ENCODE results near the gene VAV2. TPM values are rescaled to one million over a fixed set of nuclear protein-coding genes. Genes with fewer than 3 reads are reported as not detected.

The VAV2 gene
- total RNA-seq, 1 experiment from 2014 or later, result 30.7 TPM

DNA sequence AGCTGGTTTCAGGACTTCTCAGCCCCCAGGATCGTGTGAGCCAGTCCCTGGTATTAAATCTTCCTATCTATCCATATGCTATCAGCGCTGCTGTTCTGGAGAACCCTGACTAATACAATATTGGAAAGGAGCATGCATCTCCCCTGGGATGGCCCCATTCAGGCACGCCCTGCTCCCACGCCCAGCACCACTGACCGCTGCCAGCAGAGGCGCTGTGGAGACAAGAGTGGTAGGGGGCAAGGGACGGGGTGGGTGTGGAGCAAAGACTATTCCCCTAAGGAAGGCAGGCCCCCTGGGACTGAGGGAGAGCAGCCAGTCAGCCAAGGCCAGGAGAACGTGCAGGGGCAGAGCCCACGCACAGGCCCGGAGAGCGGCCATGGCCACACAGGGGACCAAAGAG is 116.0 kb downstream of the VAV2 start:
- H3K4me3 Mint-ChIP-seq (ENCODE audit: low read depth, unreplicated experiment), result no peak overlapping the region
- CTCF ChIA-PET, result no interaction called here
- peak; percentile 8 for DNase-seq
- no peak overlapping the region for H3K27ac Mint-ChIP-seq (ENCODE audit: unreplicated experiment)
- H3K9me3 Mint-ChIP-seq (ENCODE audit: low read depth, unreplicated experiment), result no peaks in the 10 kb centered on the region
- H3K4me1 Mint-ChIP-seq (ENCODE audit: low read depth, unreplicated experiment), result peaks cover 26% of the 10 kb centered on the region
- no peaks in the 10 kb centered on the region for H3K27me3 Mint-ChIP-seq (ENCODE audit: unreplicated experiment)
- no TSS peak for BruUV-seq (replicated peaks)
- H3K36me3 Mint-ChIP-seq (ENCODE audit: insufficient read depth, unreplicated experiment), result peaks cover 12% of the 10 kb centered on the region
- TF ChIP-seq, protein P1, sequence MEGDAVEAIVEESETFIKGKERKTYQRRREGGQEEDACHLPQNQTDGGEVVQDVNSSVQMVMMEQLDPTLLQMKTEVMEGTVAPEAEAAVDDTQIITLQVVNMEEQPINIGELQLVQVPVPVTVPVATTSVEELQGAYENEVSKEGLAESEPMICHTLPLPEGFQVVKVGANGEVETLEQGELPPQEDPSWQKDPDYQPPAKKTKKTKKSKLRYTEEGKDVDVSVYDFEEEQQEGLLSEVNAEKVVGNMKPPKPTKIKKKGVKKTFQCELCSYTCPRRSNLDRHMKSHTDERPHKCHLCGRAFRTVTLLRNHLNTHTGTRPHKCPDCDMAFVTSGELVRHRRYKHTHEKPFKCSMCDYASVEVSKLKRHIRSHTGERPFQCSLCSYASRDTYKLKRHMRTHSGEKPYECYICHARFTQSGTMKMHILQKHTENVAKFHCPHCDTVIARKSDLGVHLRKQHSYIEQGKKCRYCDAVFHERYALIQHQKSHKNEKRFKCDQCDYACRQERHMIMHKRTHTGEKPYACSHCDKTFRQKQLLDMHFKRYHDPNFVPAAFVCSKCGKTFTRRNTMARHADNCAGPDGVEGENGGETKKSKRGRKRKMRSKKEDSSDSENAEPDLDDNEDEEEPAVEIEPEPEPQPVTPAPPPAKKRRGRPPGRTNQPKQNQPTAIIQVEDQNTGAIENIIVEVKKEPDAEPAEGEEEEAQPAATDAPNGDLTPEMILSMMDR (IDR thresholded peaks at IDR 0.05; ENCODE audit: unreplicated experiment), result peak; percentile 14
- intact Hi-C loops (cut with micrococcal nuclease; ENCODE audit: unreplicated experiment), result loop anchor here (10.0 kb wide), 1 partner anchor 119 kb away; the partner anchor contains the start of gene VAV2

- CTCF ChIA-PET, result interaction anchor here (0.7 kb wide), 1 partner anchor 35 kb away, joined by 3 read pairs; no protein-coding TSS in a partner anchor
- TF ChIP-seq, protein P1 (IDR thresholded peaks at IDR 0.05; ENCODE audit: unreplicated experiment), result no peak
- Mint-ChIP-seq H3K4me1 (ENCODE audit: low read depth, unreplicated experiment) (peaks cover 26% of the 10 kb centered on the region), H3K36me3 (ENCODE audit: insufficient read depth, unreplicated experiment) (peaks cover 12% of the 10 kb centered on the region), H3K27ac (ENCODE audit: unreplicated experiment) (no peak overlapping the region), H3K9me3 (ENCODE audit: low read depth, unreplicated experiment) (no peaks in the 10 kb centered on the region), H3K4me3 (ENCODE audit: low read depth, unreplicated experiment) (no peak overlapping the region), H3K27me3 (ENCODE audit: unreplicated experiment) (no peaks in the 10 kb centered on the region)
- BruUV-seq (replicated peaks), result no TSS peak
- no peak for DNase-seq
- intact Hi-C loops (cut with micrococcal nuclease; ENCODE audit: unreplicated experiment), result loop anchor here (10.0 kb wide), 1 partner anchor 120 kb away; the partner anchor contains the start of gene VAV2
Measured at GRCh38 chr9:133875131-133875530, 117.0 kb downstream of the VAV2 start.

DNA sequence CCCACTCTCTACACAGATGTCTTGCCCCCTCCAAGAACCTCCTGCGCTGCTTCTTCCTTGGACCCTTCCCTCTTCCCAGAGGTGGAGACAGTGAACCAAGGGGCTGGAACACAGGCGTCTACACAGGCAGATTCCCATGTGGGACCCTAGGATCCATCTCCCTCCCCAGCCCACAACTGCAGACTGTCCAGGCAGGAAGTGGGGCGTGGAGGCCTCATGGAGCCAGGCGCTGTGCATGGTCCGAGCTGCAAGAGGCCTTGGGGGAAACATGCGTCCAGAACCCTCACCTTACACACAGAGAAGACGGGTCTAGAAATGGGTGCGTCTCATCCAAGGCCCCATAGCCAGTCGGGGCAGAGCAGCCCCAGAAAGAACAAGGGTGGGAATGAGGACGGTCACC is 117.5 kb downstream of the VAV2 start:
- CTCF ChIA-PET, result interaction anchor here (0.6 to 0.7 kb wide), 2 partner anchors 35 kb away, joined by 3 read pairs; no protein-coding TSS in a partner anchor

GRCh38 chr9:133874060-133874657 is 118.0 kb downstream of the VAV2 start:
- H3K4me1 Mint-ChIP-seq (ENCODE audit: low read depth, unreplicated experiment), result peaks cover 26% of the 10 kb centered on the region
- H3K9me3 Mint-ChIP-seq (ENCODE audit: low read depth, unreplicated experiment), result no peaks in the 10 kb centered on the region
- DNase-seq, result peak; percentile 79
- TF ChIP-seq, protein P1 (IDR thresholded peaks at IDR 0.05; ENCODE audit: unreplicated experiment), result no peak
- no peaks in the 10 kb centered on the region for H3K27me3 Mint-ChIP-seq (ENCODE audit: unreplicated experiment)
- BruUV-seq (replicated peaks), result no TSS peak
- peak overlapping the region; percentile 65 for H3K4me3 Mint-ChIP-seq (ENCODE audit: low read depth, unreplicated experiment)
- CTCF ChIA-PET, result interaction anchor here (0.5 to 0.6 kb wide), 2 partner anchors 34 to 143 kb away, joined by 3 to 5 read pairs; no protein-coding TSS in a partner anchor
- H3K27ac Mint-ChIP-seq (ENCODE audit: unreplicated experiment), result peak overlapping the region; percentile 94
- H3K36me3 Mint-ChIP-seq (ENCODE audit: insufficient read depth, unreplicated experiment), result peaks cover 12% of the 10 kb centered on the region
- intact Hi-C loops (cut with micrococcal nuclease; ENCODE audit: unreplicated experiment), result loop anchor here (10.0 kb wide), 1 partner anchor 121 kb away; the partner anchor contains the start of gene VAV2

More for the DNA sequence above, 117.5 kb downstream of the VAV2 start:
- H3K27me3 Mint-ChIP-seq (ENCODE audit: unreplicated experiment), result no peaks in the 10 kb centered on the region
- TF ChIP-seq, protein P1 (IDR thresholded peaks at IDR 0.05; ENCODE audit: unreplicated experiment), result no peak
- peak overlapping the region; percentile 65 for H3K4me3 Mint-ChIP-seq (ENCODE audit: low read depth, unreplicated experiment)
- no peak for DNase-seq
- intact Hi-C loops (cut with micrococcal nuclease; ENCODE audit: unreplicated experiment), result loop anchor here (10.0 kb wide), 1 partner anchor 120 kb away; the partner anchor contains the start of gene VAV2
- H3K27ac Mint-ChIP-seq (ENCODE audit: unreplicated experiment), result peak overlapping the region; percentile 94
- BruUV-seq (replicated peaks), result no TSS peak
- no peaks in the 10 kb centered on the region for H3K9me3 Mint-ChIP-seq (ENCODE audit: low read depth, unreplicated experiment)
- peaks cover 12% of the 10 kb centered on the region for H3K36me3 Mint-ChIP-seq (ENCODE audit: insufficient read depth, unreplicated experiment)
- peaks cover 26% of the 10 kb centered on the region for H3K4me1 Mint-ChIP-seq (ENCODE audit: low read depth, unreplicated experiment)

Measured in Calu3 (cell line).